HEK293 (cell line): ENCODE measurements around the gene ATP8A1.

ENCODE experiments used
- CTCF ChIA-PET: fragments of 350-600 bp; formaldehyde crosslinking; extraction: SDS; loops from one replicate; lab custom pipeline; 2021; ENCODE audit warnings: antibody characterized with exemption; lab: Yijun Ruan, JAX
- POLR2A ChIA-PET: fragments of 300-600 bp; formaldehyde crosslinking; extraction: SDS; loops from one replicate; lab custom pipeline; 2020; ENCODE audit warnings: antibody characterized with exemption, inconsistent platforms; lab: Yijun Ruan, JAX
- H3K27ac ChIP-seq: fragments of 200-500 bp; sonication (Bioruptor generic); 2 replicates; pipeline ENCODE4 v1.5.1; 2014; ENCODE audit warnings: low read depth, low read length, control low read depth, inconsistent platforms; ENCODE audit errors: extremely low read depth
- H3K36me3 ChIP-seq, 2 experiments: fragments of 200-500 bp in 1 of 2; sonication (Bioruptor generic) in 1 of 2; 1 replicate in 1 of 2; 2 replicates in 1 of 2; pipeline ENCODE4 v1.5.1; 2014 to 2017; ENCODE audit warnings: inconsistent platforms in 2 of 2, low read length in 2 of 2; ENCODE audit not compliant: control insufficient read depth in 2 of 2, insufficient read depth in 1 of 2
- H3K4me1 ChIP-seq: fragments of 200-500 bp; sonication (Bioruptor generic); 2 replicates; pipeline ENCODE4 v1.5.1; 2014; ENCODE audit warnings: mild to moderate bottlenecking, low read length, inconsistent platforms; ENCODE audit not compliant: control insufficient read depth, insufficient read depth
- H3K4me3 ChIP-seq: 2 replicates; pipeline ENCODE4 v1.5.1; 2011; ENCODE audit warnings: low read depth, mild to moderate bottlenecking, control low read depth, low read length, moderate library complexity
- H3K9me3 ChIP-seq: fragments of 200-500 bp; sonication (Bioruptor generic); 2 replicates; pipeline ENCODE4 v1.5.1; 2014; ENCODE audit warnings: low read depth, low read length, inconsistent platforms; ENCODE audit not compliant: control insufficient read depth, insufficient read depth
- BCL11B ChIP-seq: fragments of 450-650 bp; formaldehyde crosslinking; IDR thresholded peaks from 2 replicates; pipeline ENCODE4 v1.5.1; 2016; ENCODE audit warnings: low read depth, missing biosample characterization, missing genetic modification characterization
- GLIS2 ChIP-seq: fragments of 450-650 bp; formaldehyde crosslinking; IDR thresholded peaks from 2 replicates; pipeline ENCODE4 v1.5.1; 2016; ENCODE audit warnings: missing biosample characterization, missing genetic modification characterization
- HOXC10 ChIP-seq: sonication (generic); formaldehyde crosslinking; IDR thresholded peaks from 2 replicates; pipeline ENCODE4 v1.8.1; 2023; ENCODE audit warnings: mild to moderate bottlenecking, missing genetic modification reagents
- HOXD13 ChIP-seq: sonication (generic); formaldehyde crosslinking; IDR thresholded peaks from 2 replicates; pipeline ENCODE4 v1.8.0; 2022; ENCODE audit warnings: missing genetic modification reagents, borderline replicate concordance
- KLF16 ChIP-seq: fragments of 450-650 bp; formaldehyde crosslinking; IDR thresholded peaks from 2 replicates; pipeline ENCODE4 v1.5.1; 2017; ENCODE audit warnings: missing biosample characterization, missing genetic modification characterization
- KLF8 ChIP-seq: fragments of 450-650 bp; formaldehyde crosslinking; IDR thresholded peaks from 2 replicates; pipeline ENCODE4 v1.5.1; 2016; ENCODE audit warnings: missing biosample characterization, missing genetic modification characterization
- KLF9 ChIP-seq: fragments of 450-650 bp; formaldehyde crosslinking; IDR thresholded peaks from 2 replicates; pipeline ENCODE4 v1.5.1; 2016; ENCODE audit warnings: missing biosample characterization, missing genetic modification characterization, low read depth
- MZF1 ChIP-seq: fragments of 450-650 bp; formaldehyde crosslinking; IDR thresholded peaks from 2 replicates; pipeline ENCODE4 v1.5.1; 2017; ENCODE audit warnings: missing biosample characterization, missing genetic modification characterization, borderline replicate concordance
- ZBTB11 ChIP-seq: fragments of 450-650 bp; formaldehyde crosslinking; conservative IDR thresholded peaks from 2 replicates; pipeline ENCODE4 v1.5.1; 2016; ENCODE audit warnings: low read depth, missing biosample characterization, missing genetic modification characterization
- ZBTB48 ChIP-seq: fragments of 450-650 bp; formaldehyde crosslinking; IDR thresholded peaks from 2 replicates; pipeline ENCODE4 v1.5.1; 2016; ENCODE audit warnings: missing biosample characterization, missing genetic modification characterization
- ZNF10 ChIP-seq: fragments of 450-650 bp; formaldehyde crosslinking; IDR thresholded peaks from 2 replicates; pipeline ENCODE4 v1.5.1; 2017; ENCODE audit warnings: missing biosample characterization, missing genetic modification characterization
- ZNF121 ChIP-seq: fragments of 450-650 bp; formaldehyde crosslinking; IDR thresholded peaks from 2 replicates; pipeline ENCODE4 v1.5.1; 2016; ENCODE audit warnings: missing biosample characterization, missing genetic modification characterization
- ZNF132 ChIP-seq: fragments of 450-650 bp; formaldehyde crosslinking; IDR thresholded peaks from 2 replicates; pipeline ENCODE4 v1.5.1; 2017; ENCODE audit warnings: missing biosample characterization, missing genetic modification characterization, borderline replicate concordance
- ZNF184 ChIP-seq: fragments of 450-650 bp; IDR thresholded peaks from 2 replicates; pipeline ENCODE4 v1.5.1; 2018; ENCODE audit warnings: missing biosample characterization, mild to moderate bottlenecking, missing genetic modification characterization
- ZNF266 ChIP-seq: fragments of 450-650 bp; formaldehyde crosslinking; IDR thresholded peaks from 2 replicates; pipeline ENCODE4 v1.5.1; 2016; ENCODE audit warnings: missing biosample characterization, missing genetic modification characterization, low read depth
- ZNF335 ChIP-seq: fragments of 450-650 bp; formaldehyde crosslinking; conservative IDR thresholded peaks from 2 replicates; pipeline ENCODE4 v1.5.1; 2016; ENCODE audit warnings: missing biosample characterization, missing genetic modification characterization
- ZNF37A ChIP-seq: fragments of 450-650 bp; IDR thresholded peaks from 2 replicates; pipeline ENCODE4 v1.5.1; 2018; ENCODE audit warnings: missing biosample characterization, missing genetic modification characterization
- ZNF510 ChIP-seq: fragments of 450-650 bp; formaldehyde crosslinking; IDR thresholded peaks from 2 replicates; pipeline ENCODE4 v1.5.1; 2018; ENCODE audit warnings: mild to moderate bottlenecking, missing genetic modification characterization, missing biosample characterization; ENCODE audit not compliant: insufficient replicate concordance
- ZNF530 ChIP-seq: fragments of 450-650 bp; formaldehyde crosslinking; IDR thresholded peaks from 2 replicates; pipeline ENCODE4 v1.5.1; 2016; ENCODE audit warnings: low read depth, missing biosample characterization, missing genetic modification characterization
- ZNF549 ChIP-seq: fragments of 450-650 bp; IDR thresholded peaks from 2 replicates; pipeline ENCODE4 v1.5.1; 2018; ENCODE audit warnings: missing biosample characterization, missing genetic modification characterization, mild to moderate bottlenecking, inconsistent platforms, moderate library complexity
- ZNF621 ChIP-seq: fragments of 450-650 bp; formaldehyde crosslinking; IDR thresholded peaks from 2 replicates; pipeline ENCODE4 v1.5.1; 2017; ENCODE audit warnings: missing biosample characterization, missing genetic modification characterization
- ZNF623 ChIP-seq: fragments of 450-650 bp; formaldehyde crosslinking; IDR thresholded peaks from 2 replicates; pipeline ENCODE4 v1.5.1; 2016; ENCODE audit warnings: missing biosample characterization, missing genetic modification characterization
- ZNF747 ChIP-seq: fragments of 450-650 bp; formaldehyde crosslinking; IDR thresholded peaks from 2 replicates; pipeline ENCODE4 v1.5.1; 2016; ENCODE audit warnings: missing biosample characterization, missing genetic modification characterization
- ZNF76 ChIP-seq: fragments of 450-650 bp; formaldehyde crosslinking; IDR thresholded peaks from 2 replicates; pipeline ENCODE4; 2016; ENCODE audit warnings: low read depth, missing biosample characterization, missing genetic modification characterization, borderline replicate concordance
- ZNF791 ChIP-seq: fragments of 450-650 bp; formaldehyde crosslinking; IDR thresholded peaks from 2 replicates; pipeline ENCODE4 v1.5.1; 2016; ENCODE audit warnings: missing biosample characterization, missing genetic modification characterization
- ZSCAN30 ChIP-seq: fragments of 450-650 bp; IDR thresholded peaks from 2 replicates; pipeline ENCODE4 v1.5.1; 2018; ENCODE audit warnings: missing biosample characterization, mild to moderate bottlenecking, missing genetic modification characterization, moderate library complexity
- TF ChIP-seq, protein P1 (sequence below): fragments of 450-650 bp; formaldehyde crosslinking; IDR thresholded peaks from 2 replicates; pipeline ENCODE4 v1.5.1; 2016; ENCODE audit warnings: missing biosample characterization, missing genetic modification characterization

ATP8A1 gene

DNA sequence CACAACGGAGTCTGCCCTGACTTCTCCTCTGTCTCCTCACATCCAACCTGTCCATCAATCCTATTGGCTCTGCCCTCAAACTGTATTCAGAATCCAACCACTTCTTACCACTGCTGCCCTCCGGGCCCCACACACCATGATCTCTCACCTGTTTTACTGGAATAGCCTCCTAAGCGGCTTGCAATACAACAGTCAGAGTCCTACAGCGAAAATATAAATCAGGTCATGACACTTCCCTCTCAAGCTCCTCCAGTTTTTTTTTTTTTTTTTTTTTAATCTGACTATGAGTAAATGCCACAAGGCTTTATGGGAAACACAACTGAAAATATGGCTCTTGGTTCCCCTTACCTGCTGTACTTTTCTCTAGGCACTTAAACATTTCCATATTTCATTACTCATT, 216.8 kb downstream of the ATP8A1 start (continued):
- no peak for TF ChIP-seq ZNF530 (tag by site-specific recombination)
- TF ChIP-seq KLF8 (tag by site-specific recombination), result no peak
- TF ChIP-seq BCL11B (tag by site-specific recombination), result no peak
- no peak for TF ChIP-seq ZNF184 (tag by site-specific recombination)
- TF ChIP-seq KLF9 (tag by site-specific recombination), result no peak
- no peak for TF ChIP-seq ZNF37A (tag by site-specific recombination)

- CTCF ChIA-PET, result no interaction called here
- TF ChIP-seq ZNF621, result no peak
- TF ChIP-seq ZNF510 (tag by site-specific recombination), result no peak
- TF ChIP-seq, all 188 proteins: peak for 0
- Histone ChIP-seq H3K9me3 (no peaks in the 10 kb centered on the region), H3K27ac (no peak overlapping the region), H3K36me3 (no peaks in the 10 kb centered on the region), H3K4me1 (no peaks in the 10 kb centered on the region), H3K4me3 (no peak overlapping the region)
- POLR2A ChIA-PET, result no interaction called here
These were observed 219.9 kb downstream of the ATP8A1 start for GRCh38 chr4:42436928-42437565.

GRCh38 chr4:42428036-42428435, 228.9 kb downstream of the ATP8A1 start:
- no peak overlapping the region for H3K4me3 ChIP-seq
- no peak overlapping the region for H3K27ac ChIP-seq
- no peaks in the 10 kb centered on the region for H3K36me3 ChIP-seq
- no peaks in the 10 kb centered on the region for H3K9me3 ChIP-seq
- CTCF ChIA-PET, result no interaction called here
- no peaks in the 10 kb centered on the region for H3K4me1 ChIP-seq
- POLR2A ChIA-PET, result no interaction called here
- TF ChIP-seq, protein P1, sequence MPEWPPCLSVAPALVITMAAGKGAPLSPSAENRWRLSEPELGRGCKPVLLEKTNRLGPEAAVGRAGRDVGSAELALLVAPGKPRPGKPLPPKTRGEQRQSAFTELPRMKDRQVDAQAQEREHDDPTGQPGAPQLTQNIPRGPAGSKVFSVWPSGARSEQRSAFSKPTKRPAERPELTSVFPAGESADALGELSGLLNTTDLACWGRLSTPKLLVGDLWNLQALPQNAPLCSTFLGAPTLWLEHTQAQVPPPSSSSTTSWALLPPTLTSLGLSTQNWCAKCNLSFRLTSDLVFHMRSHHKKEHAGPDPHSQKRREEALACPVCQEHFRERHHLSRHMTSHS (tag by site-specific recombination), result no peak
- TF ChIP-seq GLIS2 (no peak), ZBTB11 (tag by site-specific recombination) (no peak), MZF1 (tag by site-specific recombination) (no peak), ZNF266 (tag by site-specific recombination) (no peak), ZNF623 (no peak), ZNF549 (tag by site-specific recombination) (no peak), HOXC10 (CRISPR knock-in tag) (no peak), HOXD13 (CRISPR knock-in tag) (no peak), KLF16 (tag by site-specific recombination) (no peak), ZNF121 (tag by site-specific recombination) (no peak), ZSCAN30 (tag by site-specific recombination) (no peak), ZBTB48 (tag by site-specific recombination) (no peak), ZNF747 (tag by site-specific recombination) (no peak), ZNF76 (tag by site-specific recombination) (no peak), ZNF335 (tag by site-specific recombination) (no peak), ZNF132 (tag by site-specific recombination) (no peak), ZNF791 (tag by site-specific recombination) (no peak), ZNF10 (no peak)
